GM18508 (cell line): ENCODE results near the gene GPC6.

ENCODE experiments used
- ATAC-seq: cut with Tn5 transposase; IDR thresholded peaks from one replicate; pipeline ENCODE4 v1.9.1; 2021; ENCODE audit warnings: moderate number of reproducible peaks; ENCODE audit not compliant: insufficient read depth, unreplicated experiment

GPC6 gene

DNA sequence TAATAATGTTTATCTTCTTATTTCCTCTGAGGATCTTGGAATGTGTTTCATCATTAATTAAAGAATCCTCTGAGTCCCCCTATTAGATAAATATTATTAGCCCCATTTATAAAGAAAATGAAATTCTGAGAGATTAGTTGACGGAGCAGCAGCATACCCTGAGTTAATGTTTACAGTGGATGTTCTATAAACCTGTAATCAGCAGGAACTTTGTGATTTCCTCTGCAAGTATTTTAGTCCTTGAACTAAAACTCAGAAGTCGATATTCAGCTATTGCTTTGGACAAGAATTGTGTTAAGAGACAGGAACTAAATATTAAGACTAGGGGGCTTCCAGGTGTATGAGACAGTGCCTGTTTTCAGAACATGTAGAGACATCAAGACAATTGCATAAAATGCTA lies 1009.5 kb downstream of the GPC6 start:
- no peak for ATAC-seq

DNA sequence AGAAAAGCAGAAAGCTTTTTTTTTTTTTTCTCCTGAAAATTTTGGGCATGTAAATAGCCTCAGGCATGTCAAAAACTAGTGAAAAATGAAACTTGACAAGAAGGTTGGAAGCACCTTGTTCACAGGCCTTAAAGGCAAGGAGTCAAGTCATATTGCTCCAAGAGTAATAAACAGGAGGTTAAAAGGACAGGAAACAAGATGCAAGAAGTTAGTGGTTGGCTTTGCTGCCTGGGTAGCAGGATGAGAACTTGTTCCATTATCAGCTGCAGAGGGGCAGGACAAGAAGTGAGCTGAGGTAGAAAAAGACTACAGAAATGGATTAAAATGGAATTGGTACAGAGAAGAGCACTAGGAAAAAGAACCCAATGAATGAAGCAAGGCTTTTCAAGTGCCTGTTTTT lies 1010.3 kb downstream of the GPC6 start:
- ATAC-seq = no peak

DNA sequence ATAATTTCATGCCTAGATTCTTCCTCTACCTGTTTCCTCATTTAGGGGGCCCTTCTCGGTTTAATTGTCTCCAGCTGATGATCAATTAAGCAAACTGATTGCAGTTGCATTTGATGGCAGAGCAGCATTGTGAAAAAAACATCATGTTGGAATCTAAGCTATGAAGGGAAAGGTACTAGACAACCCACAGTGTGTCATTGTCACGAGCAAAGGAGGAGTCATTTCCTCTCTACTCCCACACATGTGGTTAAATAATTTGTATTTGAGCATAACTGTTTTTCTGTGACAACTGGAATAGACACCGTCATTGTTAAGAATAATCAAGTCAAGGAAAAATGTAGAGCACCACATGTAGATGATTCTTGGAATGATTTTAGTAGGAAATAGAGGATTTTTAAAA lies 1012.5 kb downstream of the GPC6 start:
- ATAC-seq = no peak

DNA sequence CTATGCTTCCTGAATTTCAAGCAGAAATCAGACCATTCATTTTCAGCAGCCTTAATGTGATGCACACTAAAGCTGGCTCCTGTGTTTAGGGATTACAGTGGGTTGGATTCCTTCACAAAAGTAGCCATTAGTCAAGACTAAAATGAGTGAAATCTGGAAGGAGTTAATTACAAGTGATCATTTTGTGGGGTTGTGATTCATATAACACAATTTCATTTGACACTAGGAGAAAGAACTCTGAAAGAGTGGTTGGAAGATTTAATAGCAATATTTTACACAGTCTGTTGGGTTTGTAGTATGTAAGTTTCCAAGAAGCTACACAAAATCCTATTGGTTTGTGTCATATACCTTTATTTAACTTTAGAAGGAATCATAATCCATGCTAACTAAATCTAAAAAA lies 1015.9 kb downstream of the GPC6 start:
- ATAC-seq = no peak

DNA sequence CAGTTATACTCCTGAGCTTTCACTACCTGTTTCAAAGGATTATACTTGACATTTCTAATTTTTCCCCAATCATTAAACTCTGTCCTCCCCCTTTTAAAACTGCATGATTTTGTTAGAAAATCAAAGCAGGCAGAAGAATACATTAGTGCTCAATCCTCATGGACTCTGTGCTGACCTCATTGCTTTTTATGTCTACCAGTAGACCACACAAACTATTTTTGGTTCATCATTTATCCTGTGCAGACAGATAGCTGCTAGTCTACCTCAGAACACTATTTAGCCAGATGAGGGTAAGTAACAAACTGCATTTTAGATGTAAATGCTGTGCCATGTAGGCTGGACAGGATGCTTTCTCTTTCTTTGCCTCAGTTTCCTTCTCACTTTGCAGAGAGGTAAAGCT lies 1016.9 kb downstream of the GPC6 start:
- ATAC-seq = no peak

DNA sequence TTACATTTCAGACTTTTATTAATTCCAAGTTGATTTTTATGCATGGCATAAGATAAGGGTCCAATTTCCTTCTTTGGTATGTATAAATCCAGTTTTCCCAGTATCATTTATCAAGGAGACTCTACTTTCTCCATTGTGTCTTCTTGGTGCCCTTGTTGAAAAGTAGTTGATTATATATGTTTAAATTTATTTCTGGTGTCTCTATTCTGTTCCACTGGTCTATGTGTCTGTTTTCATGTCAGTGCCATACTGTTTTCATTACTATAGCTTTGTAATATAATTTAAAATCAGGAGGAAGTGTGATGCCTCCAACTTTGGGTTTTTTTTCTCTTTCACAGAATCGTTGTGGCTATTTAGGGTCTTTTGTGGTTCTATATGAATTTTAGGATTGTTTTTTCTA lies 1019.9 kb downstream of the GPC6 start:
- ATAC-seq = no peak

DNA sequence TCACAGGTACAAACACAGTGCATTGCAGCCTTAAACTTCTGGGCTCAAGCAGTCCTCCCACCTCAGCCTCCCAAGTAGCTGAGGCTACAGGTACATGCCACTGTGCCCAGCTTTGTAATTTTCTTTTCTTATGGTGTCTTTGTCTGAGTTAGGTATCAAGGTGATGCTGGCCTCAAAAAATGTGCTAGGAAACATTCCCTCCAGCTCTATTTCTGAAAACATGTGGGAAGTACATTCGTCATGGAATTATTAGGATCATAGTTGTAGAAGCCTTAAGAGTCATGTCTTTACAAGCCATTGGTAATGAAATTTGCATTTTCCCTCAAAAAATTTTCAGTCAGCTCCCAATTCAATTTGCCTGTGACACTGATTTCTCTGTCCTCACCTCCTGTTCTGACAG lies 1021.3 kb downstream of the GPC6 start:
- no peak for ATAC-seq

DNA sequence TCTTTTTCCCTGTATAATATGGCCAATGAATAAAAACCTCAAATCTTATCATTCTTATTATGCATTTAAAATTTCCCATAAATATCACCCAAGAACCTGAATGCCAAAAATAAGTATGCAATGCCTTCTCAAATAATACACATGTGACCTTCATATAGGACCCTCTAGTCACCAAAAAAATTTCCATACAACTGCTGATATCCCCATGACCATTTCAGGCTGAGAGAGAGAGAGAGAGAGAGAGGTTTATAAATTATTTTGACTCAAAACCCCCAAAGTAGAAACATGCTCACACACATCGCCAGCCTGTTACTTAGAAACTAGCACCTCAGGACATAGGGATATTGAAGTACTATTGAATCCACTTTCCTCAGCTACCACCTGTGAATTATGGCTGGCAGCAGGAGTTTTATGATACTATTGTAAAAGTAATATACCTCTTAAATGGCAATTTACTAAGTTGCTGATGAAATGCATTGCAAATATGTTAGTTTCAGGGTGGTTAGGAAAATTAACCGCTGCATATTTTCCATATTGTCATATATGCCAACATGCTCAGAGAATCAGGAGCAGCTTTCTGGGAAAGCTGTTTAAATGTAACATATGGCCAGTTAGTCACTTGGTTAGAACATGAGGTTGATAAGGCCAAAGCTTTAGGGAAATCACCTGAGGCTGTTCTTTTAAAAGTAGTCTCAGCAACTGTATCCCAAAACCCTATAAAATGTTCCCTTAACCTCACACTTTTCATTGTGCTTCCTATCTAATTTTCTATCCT lies 1022.0 kb downstream of the GPC6 start:
- no peak for ATAC-seq

DNA sequence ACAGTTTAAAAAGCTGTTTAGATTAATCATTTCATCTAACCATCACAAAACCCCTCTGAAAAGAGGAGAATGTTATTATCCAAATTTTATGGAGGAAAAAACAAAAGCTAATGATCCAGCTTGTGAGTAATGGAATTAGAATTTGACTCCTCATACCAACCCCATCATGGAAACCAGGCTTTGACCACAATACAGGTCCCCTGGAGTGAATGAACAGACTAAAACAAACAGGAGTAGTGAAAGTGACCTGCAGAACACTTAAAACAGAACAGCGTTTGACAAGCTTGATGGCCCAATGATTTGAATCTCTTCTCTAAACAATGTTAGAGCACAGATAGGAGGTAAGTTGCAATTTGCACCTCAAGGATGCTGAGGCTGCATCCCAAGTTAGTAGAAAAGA lies 1022.9 kb downstream of the GPC6 start:
- ATAC-seq = no peak

DNA sequence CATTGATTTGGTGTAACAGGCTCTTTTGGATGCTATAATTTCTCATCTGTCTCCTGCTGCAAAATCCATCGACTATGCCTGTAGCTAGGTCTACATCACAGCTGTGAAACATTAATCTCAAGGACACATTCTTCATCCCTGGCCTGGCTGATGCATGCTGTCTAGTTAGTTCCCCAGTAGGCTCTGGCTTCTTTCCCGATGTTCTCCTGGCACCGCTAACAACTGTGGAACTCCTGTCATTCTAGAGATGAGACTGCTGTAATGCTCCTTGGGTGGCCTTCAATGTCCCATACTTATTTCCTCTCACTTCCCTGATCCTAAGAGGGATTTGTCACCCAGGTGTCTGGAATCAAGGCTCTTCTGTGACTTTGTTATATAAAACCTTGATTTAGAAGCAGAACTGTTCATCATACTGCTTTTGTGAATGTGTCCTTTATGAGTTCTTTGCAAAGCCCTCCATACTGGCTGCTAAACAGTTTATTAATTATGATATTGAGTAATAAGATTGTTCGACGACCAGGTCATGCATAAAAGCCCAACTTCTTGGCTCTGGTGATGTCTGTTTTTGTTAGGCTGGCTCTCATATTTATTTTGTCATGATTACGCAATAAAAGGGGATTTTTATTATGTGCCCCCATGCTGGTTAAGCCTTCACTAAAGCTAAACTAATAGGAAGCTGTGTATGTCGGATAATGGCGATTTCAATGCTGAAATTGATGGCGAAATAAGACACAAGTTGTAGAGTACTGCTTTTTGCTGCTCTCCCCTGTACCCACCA lies 1025.4 kb downstream of the GPC6 start:
- no peak for ATAC-seq

DNA sequence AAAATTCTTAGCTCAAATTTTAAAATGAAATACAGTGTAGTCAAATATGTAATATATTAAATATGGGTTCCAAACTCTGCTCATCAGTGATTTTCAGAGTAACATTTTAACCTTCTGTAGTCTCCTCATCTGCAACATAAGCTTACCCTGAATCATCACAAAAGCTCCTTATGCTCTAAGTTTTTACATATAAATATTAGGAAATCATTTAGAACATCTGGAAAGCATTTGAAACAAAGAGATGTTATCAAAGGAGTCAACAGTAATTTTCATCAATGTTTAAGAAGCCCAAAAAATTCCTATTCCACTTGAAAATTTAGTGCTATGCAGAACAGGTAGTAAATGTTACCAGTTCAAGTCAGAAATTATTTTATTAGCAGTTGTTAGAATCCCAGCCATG lies 1028.1 kb downstream of the GPC6 start:
- ATAC-seq = no peak

DNA sequence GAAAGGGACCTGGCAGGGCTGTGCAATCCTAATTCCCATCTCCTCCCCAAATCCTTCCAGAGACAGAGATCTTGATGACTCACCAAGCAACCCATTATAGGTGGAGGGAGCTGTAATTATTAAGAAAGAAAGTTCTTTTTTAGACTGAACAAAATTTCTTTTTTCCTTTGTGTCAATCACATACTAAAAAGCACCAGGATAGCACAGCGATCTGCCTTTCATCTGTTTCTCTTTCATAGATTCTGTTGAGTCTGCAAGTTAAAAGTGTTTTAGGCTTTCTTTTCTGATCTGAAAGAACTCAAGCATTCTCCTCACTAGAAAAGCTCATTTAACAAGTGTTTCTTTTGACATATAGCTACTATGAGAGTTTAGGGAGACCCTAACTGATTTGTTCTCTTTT lies 1030.1 kb downstream of the GPC6 start:
- no peak for ATAC-seq

DNA sequence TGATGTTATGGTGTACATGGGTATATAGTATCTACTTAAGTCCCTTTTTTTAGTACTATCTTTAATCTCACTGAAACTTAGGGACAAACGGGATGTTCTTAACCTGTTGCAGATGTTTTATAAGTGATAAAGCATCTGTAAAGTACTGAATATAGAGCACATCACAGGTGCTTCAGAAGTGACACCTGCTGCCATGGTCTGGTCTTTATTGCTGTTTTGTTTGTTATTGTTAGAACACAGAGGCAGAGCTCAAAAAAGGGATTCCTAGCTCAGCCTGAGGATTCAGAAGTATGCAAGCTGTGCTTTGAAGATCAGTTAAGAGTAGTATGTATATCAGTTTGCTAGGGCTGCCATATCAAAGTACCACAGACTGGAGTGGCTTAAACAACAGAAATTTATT lies 1033.4 kb downstream of the GPC6 start:
- ATAC-seq = no peak

DNA sequence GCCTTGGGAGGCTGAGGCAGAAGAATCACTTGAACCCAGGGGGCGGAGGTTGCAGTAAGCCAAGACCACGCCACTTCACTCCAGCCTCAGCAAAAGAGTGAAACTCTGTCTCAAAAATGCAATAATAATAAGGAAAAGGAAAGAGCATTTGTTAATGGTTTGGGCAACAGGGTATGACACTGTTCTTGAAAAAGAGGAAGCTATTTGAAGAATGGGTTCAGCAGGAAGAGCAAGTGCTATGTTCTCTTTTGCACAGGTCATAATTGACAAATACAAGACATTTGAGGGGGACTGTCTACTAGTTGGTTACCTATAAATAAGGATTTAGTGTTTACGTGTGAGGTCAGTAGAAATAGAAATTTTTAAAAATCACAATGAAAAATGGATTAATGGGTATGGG lies 1034.6 kb downstream of the GPC6 start:
- no peak for ATAC-seq

DNA sequence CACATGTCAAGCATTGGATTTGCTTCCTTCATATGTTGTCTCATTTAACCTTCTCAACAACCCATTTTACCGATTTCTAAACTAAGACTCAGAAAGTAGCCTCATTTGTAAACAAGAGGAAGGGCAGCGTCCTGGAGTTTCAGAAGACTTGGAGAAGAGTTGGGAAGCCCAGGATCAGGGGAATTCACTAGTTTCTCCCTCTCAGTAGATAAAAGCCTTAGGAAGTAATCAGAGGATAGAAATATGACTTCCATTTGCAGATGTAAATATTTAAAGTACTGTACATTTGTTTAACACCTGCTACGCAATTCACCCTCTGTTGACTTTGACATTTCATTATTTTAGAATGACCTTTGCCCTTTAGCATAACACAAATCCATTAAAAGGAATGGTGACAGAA lies 1036.4 kb downstream of the GPC6 start:
- no peak for ATAC-seq

DNA sequence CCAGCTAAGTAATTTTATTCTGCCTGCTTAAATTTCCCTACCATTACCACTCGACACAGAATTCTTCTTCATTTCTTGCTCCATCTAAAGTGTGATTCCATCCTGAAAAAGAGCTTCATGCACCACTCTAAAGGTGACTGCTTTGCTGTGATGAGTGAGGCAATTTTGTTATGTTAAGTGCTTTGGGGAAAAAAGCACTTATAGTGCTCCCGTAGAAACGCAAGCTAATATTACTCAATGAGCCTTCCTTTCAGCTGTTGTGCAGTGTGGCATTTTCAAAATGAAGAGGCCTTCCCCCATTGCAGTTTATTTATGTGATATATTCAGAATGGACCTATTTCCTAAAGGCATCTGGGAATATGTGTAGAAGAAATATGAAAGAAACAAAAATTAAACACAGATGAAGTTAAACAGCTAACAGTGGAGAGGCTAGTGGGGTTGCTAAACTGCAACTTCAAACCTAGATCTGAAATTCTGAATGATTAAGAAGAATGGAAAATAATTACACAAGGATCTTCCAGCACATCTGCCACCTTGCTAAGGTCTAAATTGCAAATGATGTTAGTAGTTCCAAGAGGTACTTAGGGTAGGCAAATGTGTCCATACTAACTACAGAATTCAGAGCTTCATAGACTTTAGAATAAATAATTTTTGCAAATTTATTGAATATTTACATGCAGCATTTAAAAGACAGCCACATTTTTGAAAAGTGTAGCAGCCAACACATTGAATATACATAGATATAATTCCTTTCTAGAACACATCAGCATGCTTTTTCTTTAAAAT lies 1041.2 kb downstream of the GPC6 start:
- ATAC-seq = no peak

DNA sequence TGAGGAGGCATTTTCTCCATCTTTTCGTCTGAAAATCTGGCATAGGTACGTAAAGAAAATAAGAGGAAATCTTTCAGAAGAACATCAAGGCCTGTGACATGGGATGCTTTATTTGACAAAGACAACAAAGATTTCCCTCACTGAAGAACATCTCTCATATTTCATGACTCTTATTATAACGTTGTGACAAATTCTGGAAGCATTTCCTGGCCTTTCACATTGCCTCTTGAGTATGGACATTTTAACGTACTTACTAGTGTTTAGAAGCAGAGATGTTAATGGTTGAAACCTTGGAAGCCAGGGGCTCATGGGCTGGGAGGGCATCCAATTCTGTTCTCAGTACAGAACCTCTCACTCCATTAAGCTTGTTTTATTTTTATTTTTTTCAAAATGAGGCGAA lies 1042.1 kb downstream of the GPC6 start:
- ATAC-seq = no peak

DNA sequence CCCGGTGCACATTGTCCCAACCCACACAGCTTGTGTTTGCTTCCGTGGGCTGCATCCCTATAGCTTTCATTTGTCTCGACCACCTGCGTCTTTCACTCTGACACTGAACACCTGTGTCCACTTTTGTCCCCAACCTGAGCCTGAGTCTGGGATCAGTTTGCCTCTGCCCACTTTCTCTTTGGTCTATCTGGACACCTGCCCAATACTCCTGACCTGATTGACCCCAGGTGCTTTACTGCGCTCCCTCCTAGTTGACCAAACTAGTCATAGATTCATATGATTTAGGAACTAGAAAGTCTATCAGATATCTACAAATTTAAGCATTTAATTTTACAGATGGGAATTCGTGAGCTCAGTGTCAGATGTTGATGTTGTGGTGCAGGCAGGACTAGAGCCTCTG lies 1043.0 kb downstream of the GPC6 start:
- ATAC-seq = no peak

DNA sequence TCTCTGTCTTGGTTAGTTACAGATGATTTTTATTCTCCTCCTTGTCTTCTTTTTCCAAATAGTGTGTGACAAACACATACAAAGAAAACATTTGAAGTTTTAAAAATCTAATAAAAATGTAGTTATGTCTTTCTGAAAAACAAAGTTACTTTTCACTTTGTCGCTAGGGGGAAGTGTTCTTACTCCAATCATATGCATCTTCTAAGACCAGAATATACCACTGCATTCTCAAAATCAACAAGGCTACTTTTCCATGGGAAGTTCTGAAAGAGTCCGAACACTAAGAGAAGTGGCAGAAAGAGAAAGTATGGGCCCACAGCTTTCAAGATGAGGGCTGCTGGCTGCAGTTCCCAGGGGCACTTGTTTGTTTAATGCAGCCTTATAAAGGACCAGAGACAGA lies 1043.9 kb downstream of the GPC6 start:
- no peak for ATAC-seq

DNA sequence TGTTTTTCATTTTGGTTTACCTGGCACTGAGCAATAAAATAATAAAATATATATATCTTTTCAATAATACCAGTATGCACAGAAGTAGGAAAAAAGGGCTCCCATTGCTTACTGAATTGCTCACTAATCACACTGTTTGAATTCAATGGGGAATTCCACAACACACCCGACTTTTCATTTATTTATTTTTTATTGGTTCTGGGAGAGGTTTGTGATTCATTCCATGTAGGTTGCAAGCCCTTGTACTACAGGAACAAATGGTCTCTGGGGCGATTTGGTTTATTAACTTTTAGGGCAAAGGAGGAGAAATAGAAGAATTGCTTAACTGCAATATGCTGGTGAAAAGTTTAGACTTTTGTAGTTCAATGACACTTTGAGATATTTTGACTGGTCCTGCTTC lies 1045.4 kb downstream of the GPC6 start:
- ATAC-seq = no peak

DNA sequence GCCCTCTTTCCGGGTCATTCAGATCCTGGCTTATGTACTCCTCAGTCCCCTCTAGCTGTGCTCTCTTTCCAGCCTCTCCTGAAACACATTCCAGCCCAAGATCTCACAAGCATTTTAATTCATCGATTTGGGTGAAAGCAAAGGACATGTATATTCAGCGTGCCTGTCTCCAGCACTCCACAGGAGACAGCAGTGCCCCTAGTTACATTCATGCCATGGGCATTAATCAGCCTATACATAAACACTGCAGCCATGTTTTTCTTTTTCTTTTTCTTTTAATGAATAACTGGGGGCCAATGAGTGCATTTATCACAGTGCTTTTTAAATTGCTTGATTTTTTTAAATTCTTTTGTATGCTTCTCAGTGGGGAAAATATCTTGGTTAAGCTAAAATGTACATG lies 1053.7 kb downstream of the GPC6 start:
- no peak for ATAC-seq
